IPS-18a (cell line): ENCODE results near the gene CCER1.

Source experiments
- H3K27ac ChIP-seq: one replicate; pipeline ENCODE4 v1.5.1; 2013; ENCODE audit warnings: low read length
- H3K27me3 ChIP-seq: one replicate; pipeline ENCODE4 v1.6.1; 2013; ENCODE audit warnings: mild to moderate bottlenecking, low read length; ENCODE audit not compliant: control insufficient read depth, insufficient read depth
- H3K36me3 ChIP-seq: one replicate; pipeline ENCODE4 v1.6.1; 2013; ENCODE audit warnings: low read depth, low read length; ENCODE audit not compliant: control insufficient read depth
- H3K4me1 ChIP-seq: one replicate; pipeline ENCODE4 v1.6.1; 2013; ENCODE audit warnings: low read depth, low read length; ENCODE audit not compliant: control insufficient read depth
- H3K4me3 ChIP-seq: one replicate; pipeline ENCODE4 v1.5.1; 2013; ENCODE audit warnings: low read length
- H3K9ac ChIP-seq: one replicate; pipeline ENCODE4 v1.6.1; 2013; ENCODE audit warnings: mild to moderate bottlenecking, low read length, moderate library complexity
- H3K9me3 ChIP-seq: one replicate; pipeline ENCODE4 v1.6.1; 2013; ENCODE audit warnings: low read depth, low read length; ENCODE audit not compliant: control insufficient read depth

The CCER1 gene

GRCh38 chr12:90965204-90965603 is 10.2 kb upstream of the CCER1 start:
- H3K9ac ChIP-seq, result no peak overlapping the region
- no peaks in the 10 kb centered on the region for H3K27me3 ChIP-seq
- H3K9me3 ChIP-seq, result no peaks in the 10 kb centered on the region
- no peak overlapping the region for H3K4me3 ChIP-seq
- H3K4me1 ChIP-seq, result no peaks in the 10 kb centered on the region
- no peaks in the 10 kb centered on the region for H3K36me3 ChIP-seq
- H3K27ac ChIP-seq, result no peak overlapping the region

- H3K36me3 ChIP-seq, result no peaks in the 10 kb centered on the region
- no peak overlapping the region for H3K9ac ChIP-seq
- no peaks in the 10 kb centered on the region for H3K27me3 ChIP-seq
- no peak overlapping the region for H3K27ac ChIP-seq
- H3K9me3 ChIP-seq, result no peaks in the 10 kb centered on the region
- no peak overlapping the region for H3K4me3 ChIP-seq
- H3K4me1 ChIP-seq, result no peaks in the 10 kb centered on the region
Measured at GRCh38 chr12:90964616-90965015, 9.6 kb upstream of the CCER1 start.

- Histone ChIP-seq H3K27me3 (no peaks in the 10 kb centered on the region), H3K36me3 (no peaks in the 10 kb centered on the region), H3K27ac (no peak overlapping the region), H3K4me1 (no peaks in the 10 kb centered on the region), H3K4me3 (no peak overlapping the region), H3K9me3 (no peaks in the 10 kb centered on the region), H3K9ac (no peak overlapping the region)
Measured at GRCh38 chr12:90963946-90964345, 9.0 kb upstream of the CCER1 start.

- Histone ChIP-seq H3K36me3 (no peaks in the 10 kb centered on the region), H3K4me3 (no peak overlapping the region), H3K9me3 (no peaks in the 10 kb centered on the region), H3K9ac (no peak overlapping the region), H3K27me3 (no peaks in the 10 kb centered on the region), H3K4me1 (no peaks in the 10 kb centered on the region), H3K27ac (no peak overlapping the region)
Measured at GRCh38 chr12:90961154-90961553, 6.2 kb upstream of the CCER1 start.

- no peaks in the 10 kb centered on the region for H3K27me3 ChIP-seq
- H3K9ac ChIP-seq, result no peak overlapping the region
- no peaks in the 10 kb centered on the region for H3K9me3 ChIP-seq
- no peak overlapping the region for H3K27ac ChIP-seq
- no peaks in the 10 kb centered on the region for H3K36me3 ChIP-seq
- H3K4me3 ChIP-seq, result no peak overlapping the region
- no peaks in the 10 kb centered on the region for H3K4me1 ChIP-seq
Measured at GRCh38 chr12:90959538-90960139, 4.7 kb upstream of the CCER1 start.

GRCh38 chr12:90959032-90959431 is 4.1 kb upstream of the CCER1 start:
- Histone ChIP-seq H3K27ac (no peak overlapping the region), H3K36me3 (no peaks in the 10 kb centered on the region), H3K9me3 (no peaks in the 10 kb centered on the region), H3K9ac (no peak overlapping the region), H3K27me3 (no peaks in the 10 kb centered on the region), H3K4me1 (no peaks in the 10 kb centered on the region), H3K4me3 (no peak overlapping the region)

GRCh38 chr12:90958347-90958746 is 3.4 kb upstream of the CCER1 start:
- no peaks in the 10 kb centered on the region for H3K27me3 ChIP-seq
- no peaks in the 10 kb centered on the region for H3K36me3 ChIP-seq
- H3K4me1 ChIP-seq, result no peaks in the 10 kb centered on the region
- no peak overlapping the region for H3K9ac ChIP-seq
- no peak overlapping the region for H3K4me3 ChIP-seq
- no peak overlapping the region for H3K27ac ChIP-seq
- no peaks in the 10 kb centered on the region for H3K9me3 ChIP-seq

GRCh38 chr12:90954428-90954827 is 548 bp downstream of the CCER1 start:
- Histone ChIP-seq H3K27me3 (no peaks in the 10 kb centered on the region), H3K4me1 (no peaks in the 10 kb centered on the region), H3K27ac (no peak overlapping the region), H3K4me3 (no peak overlapping the region), H3K9ac (no peak overlapping the region), H3K36me3 (no peaks in the 10 kb centered on the region), H3K9me3 (no peaks in the 10 kb centered on the region)

GRCh38 chr12:90953956-90954421 is 987 bp downstream of the CCER1 start:
- no peaks in the 10 kb centered on the region for H3K36me3 ChIP-seq
- H3K9ac ChIP-seq, result no peak overlapping the region
- H3K9me3 ChIP-seq, result no peaks in the 10 kb centered on the region
- no peak overlapping the region for H3K27ac ChIP-seq
- H3K27me3 ChIP-seq, result no peaks in the 10 kb centered on the region
- H3K4me1 ChIP-seq, result no peaks in the 10 kb centered on the region
- H3K4me3 ChIP-seq, result no peak overlapping the region

GRCh38 chr12:90951432-90952105 is 3.4 kb downstream of the CCER1 start:
- Histone ChIP-seq H3K36me3 (no peaks in the 10 kb centered on the region), H3K27ac (no peak overlapping the region), H3K27me3 (no peaks in the 10 kb centered on the region), H3K9ac (no peak overlapping the region), H3K4me1 (no peaks in the 10 kb centered on the region), H3K9me3 (no peaks in the 10 kb centered on the region), H3K4me3 (no peak overlapping the region)

GRCh38 chr12:90947869-90948268 is 7.1 kb downstream of the CCER1 start:
- no peaks in the 10 kb centered on the region for H3K36me3 ChIP-seq
- no peak overlapping the region for H3K9ac ChIP-seq
- no peak overlapping the region for H3K4me3 ChIP-seq
- no peaks in the 10 kb centered on the region for H3K9me3 ChIP-seq
- H3K27ac ChIP-seq, result no peak overlapping the region
- H3K27me3 ChIP-seq, result no peaks in the 10 kb centered on the region
- H3K4me1 ChIP-seq, result no peaks in the 10 kb centered on the region

GRCh38 chr12:90945070-90945649 is 9.8 kb downstream of the CCER1 start:
- Histone ChIP-seq H3K9me3 (no peaks in the 10 kb centered on the region), H3K36me3 (no peaks in the 10 kb centered on the region), H3K4me3 (no peak overlapping the region), H3K27me3 (no peaks in the 10 kb centered on the region), H3K27ac (no peak overlapping the region), H3K4me1 (no peaks in the 10 kb centered on the region), H3K9ac (no peak overlapping the region)
